Dermis blood vessel endothelial cell (primary cell): ENCODE data around the gene NIPBL. TPM values are rescaled to one million over a fixed set of nuclear protein-coding genes. Genes with fewer than 3 reads are reported as not detected.
A peak's percentile ranks its signal among the peaks of the same experiment; 100 is the strongest.
"Not testable (repeated sequence)": the region's sequence is repeated elsewhere in the genome, so short reads cannot be mapped to it uniquely, and the experiment has no call there.

Experiments used
- DNase-seq: peaks from one replicate; pipeline ENCODE4 v3.0.0; 2010
- total RNA-seq: library from RNA; depleted of rRNA; stranded (reverse); fragments of >200 nt; gene quantifications from 2 replicates; pipeline ENCODE4 v1.2.3, GENCODE V29; 2014

The NIPBL gene
- total RNA-seq, 1 donor from 2014 or later, result 29.3 TPM

DNA sequence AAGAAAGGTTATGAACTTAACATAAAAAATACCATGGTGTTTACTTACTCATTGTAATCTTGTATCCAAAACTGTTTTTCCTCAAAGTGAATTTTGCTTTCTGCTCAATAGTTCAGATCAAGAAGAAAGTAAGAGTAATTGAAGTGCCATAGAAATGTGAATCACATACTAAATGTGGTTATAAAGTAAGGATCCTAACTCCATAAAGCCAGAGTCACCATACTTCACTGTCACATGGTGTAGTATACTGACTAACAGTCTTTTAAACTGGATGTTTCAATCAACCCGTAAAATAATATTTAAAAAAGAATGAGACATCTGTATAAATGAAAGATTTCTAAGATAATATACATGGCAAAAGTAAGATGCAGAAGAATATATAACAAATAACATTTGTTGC lies 72.1 kb downstream of the NIPBL start:
- DNase-seq, result no peak

DNA sequence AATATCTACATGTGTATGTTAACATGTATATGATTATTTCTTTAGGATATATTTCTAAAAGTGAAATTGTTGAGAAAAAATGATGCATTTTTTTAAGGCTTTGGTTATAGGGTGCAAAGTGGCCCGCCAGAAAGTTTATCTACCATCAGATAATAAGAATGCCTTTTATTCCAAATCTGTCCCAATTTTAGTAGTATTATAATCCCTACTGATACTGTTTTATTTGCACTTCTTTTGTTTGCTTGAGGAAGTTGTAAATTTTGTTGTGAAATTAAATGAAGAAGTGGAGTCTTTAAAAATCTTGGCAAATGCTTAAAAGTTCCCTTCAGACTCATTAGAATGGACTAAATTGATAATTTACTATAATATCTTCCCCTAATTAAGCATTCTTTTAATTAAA lies 73.0 kb downstream of the NIPBL start:
- no peak for DNase-seq

DNA sequence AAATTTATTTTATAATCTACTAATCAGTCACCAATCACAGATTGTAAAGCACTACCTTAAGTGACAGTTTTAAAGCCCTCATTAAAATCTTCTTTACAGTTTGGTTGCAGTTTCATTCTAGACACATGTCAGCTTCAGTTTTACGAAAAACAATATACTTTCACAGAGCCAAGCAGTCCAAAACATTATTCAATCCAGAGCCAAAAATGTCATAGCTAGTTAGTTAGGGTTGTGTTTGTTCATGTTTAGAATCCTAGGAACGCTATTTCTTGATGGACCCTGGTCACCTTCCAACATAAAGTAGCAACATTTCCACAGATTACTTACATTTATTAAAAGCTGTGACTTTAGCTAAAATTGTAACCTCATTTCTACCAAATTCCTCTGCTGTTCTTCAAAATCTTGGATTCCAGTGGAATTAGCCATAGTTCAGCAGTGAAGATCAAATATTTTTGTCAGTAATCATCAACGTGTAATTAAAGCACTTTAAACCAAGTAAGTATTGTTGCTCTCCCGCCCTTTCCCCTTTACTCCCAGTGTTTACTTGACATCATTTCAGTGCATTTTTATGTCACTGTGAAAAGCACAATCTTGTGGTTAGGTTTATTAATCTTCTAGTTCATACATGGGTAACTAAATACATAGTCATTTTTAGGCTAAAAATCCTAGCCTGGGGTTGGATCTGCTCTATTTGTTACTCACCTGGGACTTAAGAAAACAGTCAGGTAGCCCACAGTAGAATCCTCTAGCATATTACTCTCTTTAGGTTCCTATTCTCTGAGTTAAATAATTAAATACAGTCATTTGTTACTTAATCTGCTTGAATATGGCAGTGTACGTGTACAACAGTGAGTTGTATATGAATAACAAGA lies 74.3 kb downstream of the NIPBL start:
- peak; percentile 4 for DNase-seq

DNA sequence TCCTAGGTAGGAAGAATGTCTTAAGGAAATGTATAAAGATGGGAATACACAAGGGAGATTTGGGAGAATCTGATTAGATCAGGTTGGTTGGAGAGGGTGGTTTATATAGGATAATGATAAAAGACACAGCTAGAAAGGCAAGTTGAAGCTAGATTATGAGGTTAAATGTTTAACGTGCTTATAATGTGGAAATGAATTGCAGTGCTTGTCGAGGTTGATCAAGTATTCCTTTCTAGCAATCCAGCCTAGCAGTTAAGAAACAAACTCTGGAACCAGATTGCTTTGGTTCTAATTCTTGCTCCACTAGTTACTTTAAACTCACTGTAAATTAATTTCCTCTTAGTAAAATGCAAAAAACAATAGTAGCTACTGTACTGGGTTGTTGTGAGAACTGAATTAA lies 76.5 kb downstream of the NIPBL start:
- DNase-seq, result no peak

DNA sequence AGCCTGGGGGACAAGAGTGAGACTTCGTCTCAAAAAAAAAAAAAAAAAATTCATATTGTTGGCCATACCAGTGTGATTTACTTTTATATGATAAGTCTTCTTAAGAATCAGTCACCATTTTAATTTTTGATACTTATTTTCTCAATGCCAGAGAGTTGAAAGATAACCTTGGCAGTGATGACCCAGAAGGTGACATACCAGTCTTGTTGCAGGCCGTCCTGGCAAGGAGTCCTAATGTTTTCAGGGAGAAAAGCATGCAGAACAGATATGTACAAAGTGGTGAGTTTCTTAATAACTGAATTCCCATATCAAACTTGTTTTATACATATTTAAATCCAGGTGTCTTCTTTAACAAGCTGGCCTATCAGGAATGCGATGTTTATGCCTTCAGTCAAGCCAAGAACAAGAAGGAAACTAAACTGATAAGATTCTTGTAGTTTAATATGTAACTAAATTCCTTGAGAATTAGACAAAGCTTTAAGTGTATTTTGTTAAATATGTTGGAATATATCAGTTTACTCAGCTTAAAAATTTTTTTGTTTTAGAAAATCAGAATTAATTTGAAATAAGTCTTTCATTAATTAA lies 81.5 kb downstream of the NIPBL start:
- DNase-seq, result no peak

DNA sequence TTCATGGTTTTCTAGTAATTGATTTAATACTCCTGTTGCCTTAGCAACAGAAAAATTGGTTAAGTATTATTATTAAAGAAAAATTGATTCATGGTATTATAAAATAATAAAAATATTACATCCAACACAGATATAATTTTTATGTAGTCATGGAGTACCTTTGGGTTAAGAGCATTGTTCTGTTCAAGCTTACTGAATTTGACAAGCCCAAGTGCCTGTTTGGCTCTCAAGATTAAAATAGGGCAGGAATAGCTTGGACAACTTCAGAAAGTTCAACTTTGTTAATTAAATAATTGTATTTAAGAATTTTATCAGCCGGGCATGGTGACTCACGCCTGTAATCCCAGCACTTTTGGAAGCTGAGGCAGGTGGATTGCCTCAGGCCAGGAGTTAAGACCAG lies 82.0 kb downstream of the NIPBL start:
- no peak for DNase-seq

DNA sequence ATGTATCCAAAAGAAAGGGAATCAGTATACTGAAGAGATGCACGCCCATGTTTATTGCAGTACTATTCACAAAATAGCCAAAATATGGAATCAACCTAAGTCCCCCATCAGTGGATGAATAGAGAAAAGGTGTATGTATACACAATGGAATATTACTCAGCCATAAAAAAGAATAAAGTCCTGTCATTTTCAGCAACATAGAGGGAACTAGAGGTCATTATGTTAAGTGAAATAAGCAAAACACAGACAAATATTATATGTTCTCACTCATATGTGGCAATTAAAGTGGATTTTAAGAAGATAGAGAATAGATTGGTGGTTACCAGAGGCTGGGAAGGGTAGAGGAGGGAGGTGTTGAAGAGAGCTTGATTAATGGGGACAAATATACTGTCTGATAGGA lies 88.6 kb downstream of the NIPBL start:
- DNase-seq, result no peak

DNA sequence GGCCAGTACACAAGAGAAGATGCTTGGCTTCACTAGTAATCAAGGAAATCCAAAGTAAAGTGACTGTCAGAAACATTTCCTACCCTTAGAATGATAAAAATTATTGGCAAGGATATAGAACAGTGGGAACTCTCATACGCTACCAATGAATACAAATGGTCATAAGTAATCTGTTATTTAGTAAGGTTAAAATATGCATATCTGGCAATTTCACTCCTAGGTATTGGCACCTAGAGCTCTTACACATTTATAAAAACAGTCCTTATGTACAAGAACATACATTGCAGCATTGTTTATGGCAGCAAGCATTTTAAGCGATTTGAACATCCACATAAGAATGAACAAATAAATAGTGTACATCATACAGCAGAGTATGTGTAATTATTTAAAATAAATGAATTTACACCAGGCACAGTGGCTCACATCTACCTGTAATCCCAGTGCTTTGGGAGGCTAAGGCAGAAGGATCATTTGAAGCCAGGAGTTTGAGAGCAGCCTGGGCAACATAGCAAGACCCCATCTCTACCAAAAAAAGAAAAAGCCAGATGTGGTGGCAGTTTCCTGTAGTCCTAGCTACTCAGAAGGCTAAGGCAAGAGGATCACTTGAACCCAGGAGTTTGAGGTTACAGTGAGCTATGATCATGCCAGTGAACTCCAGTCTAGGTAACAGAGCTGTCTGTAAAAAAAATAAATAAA lies 93.3 kb downstream of the NIPBL start:
- DNase-seq, result no peak

DNA sequence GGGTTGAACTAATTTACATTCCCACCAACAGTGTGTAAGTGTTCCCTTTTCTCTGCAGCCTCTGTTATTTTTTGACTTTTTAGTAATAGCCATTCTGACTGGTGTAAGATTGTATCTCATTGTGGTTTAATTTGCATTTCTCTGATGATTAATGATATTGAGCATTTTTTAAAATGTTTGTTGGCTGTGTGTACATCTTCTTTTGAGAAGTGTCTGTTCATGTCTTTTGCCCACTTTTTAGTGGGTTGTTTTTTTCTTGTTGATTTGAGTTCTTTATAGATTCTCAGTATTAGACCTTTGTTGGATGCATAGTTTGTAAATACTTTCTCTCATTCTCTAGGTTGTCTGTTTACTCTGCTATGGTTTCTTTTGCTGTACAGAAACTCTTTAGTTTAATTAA lies 101.6 kb downstream of the NIPBL start:
- no peak for DNase-seq

DNA sequence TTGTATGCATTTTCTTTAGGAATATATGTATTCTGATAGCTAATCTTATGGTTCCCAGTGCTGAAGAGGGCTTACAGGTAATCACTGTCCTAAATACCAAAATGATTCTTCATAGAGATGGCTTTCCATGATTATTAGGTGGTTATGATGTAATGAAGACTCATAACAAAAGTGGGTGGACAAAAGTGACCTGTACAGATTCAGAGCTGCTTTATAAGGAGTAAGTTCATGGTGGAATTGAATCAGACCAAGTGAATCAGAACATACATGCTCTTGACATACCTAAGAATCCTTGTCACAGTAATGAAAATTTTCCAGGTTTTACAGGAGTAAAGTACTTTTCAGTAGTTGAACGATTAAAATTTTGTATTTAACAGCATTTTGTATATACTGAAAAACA lies 105.6 kb downstream of the NIPBL start:
- no peak for DNase-seq

DNA sequence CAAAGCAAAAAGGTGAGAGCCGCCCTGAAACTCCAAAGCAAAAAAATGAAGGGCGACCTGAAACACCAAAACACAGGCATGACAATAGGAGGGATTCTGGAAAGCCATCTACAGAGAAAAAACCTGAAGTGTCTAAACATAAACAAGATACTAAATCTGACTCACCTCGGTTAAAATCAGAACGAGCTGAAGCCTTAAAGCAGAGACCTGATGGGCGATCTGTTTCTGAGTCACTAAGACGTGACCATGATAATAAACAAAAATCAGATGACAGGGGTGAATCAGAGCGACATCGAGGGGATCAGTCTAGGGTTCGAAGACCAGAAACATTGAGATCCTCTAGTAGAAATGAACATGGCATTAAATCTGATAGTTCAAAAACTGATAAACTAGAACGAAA lies 108.8 kb downstream of the NIPBL start:
- no peak for DNase-seq

DNA sequence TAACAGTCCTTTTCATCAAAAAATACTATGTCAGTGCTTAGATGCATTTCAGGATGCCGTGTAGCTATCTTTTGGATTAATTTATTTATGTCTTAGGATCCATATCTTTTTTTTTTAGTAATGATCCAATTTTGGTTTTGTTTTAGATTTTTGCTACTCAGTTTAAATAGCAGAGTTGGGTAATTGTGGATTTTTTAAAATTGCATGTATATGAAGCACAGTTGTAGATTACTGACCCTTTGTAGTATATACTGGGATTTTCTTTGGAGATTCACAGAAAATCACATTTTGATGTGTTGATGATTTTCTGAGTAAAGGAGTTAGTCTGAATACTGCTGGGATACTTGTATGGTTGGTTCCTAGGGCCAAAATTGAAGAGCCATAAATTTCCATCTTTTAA lies 111.8 kb downstream of the NIPBL start:
- DNase-seq, result no peak

DNA sequence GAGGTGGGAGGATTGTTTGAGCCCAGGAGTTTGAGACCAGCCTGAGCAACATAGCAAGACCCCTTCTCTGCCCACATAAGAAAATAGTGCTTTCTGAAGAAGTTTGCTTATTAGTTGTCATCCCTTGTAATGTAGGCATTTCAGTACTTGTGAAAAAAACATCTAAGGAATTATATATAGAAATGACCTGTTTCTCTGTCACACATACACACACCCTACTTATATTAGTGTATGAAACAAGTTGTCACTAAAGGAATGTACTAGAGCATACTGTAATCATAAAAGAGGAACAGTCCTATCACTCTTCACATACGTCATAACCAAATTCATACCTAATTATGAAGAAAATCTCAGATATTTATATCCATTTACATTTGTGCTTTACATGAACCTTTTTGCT lies 122.0 kb downstream of the NIPBL start:
- DNase-seq, result no peak

DNA sequence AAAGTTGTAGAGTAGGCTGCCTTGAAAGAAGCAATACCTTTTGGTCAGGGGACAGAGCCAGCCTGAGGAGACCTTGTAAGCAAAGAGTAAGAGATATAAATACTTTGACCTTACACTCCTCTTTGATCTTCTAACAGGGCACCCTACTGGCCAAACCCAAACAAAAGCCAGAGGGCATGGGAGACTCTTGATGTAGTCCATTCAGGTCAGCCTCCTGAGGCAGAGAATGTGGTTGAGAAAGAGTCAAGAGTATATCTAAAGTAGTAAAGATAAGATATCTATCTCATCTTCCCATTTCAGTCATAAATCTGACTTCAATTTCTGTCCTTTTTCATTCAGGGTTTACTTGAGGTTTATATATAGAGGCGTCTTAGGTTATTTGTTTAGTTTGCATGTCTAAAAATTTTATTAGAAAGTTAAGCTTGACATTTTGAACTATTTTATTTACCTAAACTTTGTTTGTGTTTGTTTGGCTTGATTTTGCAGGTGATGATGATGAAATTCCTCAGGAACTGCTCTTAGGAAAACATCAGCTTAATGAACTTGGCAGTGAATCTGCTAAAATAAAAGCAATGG lies 125.7 kb downstream of the NIPBL start:
- DNase-seq, result no peak

DNA sequence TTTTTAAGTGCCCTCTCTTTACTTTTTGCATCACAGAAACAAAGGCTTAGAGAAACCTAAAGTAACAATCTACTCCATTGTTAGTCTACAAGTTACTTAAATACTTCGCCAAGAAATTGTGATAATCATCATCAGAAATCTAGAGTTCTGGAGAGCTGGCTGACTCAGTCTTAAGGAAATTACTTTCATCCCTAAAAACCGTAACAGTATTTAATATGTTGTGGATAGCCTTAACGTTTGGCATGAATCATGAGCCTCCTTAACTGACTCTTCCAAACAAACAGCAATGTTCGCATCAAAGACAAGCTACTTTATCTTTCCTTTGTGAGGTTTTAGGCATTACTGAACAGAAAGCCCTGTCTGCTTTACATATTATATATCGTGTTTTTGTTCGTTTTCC lies 128.7 kb downstream of the NIPBL start:
- DNase-seq, result peak; percentile 53

DNA sequence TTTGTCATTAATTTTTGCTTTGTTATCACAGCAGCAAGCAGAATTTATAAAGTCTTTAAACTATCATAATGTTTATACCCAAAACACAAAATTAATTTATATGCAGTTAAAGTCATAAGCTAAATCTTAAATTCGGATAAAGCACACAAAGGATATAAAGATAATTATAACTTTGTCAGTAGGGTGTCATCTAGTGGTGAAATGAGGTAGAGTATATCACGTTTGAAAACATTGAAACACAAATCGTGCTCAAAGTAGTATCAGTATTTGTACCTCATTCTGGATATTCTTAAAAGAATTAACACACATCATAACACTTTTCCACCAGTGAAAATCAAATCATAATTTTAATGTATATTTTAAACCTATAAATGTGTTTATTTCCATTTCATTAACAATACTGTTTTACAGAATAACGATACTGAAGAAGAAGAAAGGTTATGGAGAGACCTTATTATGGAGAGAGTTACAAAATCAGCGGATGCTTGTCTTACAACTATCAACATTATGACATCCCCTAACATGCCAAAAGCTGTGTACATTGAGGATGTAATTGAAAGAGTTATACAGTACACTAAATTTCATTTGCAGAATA lies 129.5 kb downstream of the NIPBL start:
- DNase-seq, result peak; percentile 56

DNA sequence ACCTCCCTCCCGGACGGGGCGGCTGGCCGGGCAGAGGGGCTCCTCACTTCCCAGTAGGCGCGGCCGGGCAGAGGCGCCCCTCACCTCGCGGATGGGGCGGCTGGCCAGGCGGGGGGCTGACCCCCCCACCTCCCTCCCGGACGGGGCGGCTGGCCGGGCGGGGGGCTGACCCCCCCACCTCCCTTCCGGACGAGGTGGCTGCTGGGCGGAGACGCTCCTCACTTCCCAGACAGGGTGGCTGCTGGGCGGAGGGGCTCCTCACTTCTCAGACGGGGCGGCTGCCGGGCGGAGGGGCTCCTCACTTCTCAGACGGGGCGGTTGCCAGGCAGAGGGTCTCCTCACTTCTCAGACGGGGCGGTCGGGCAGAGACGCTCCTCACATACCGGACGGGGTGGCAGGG lies 136.6 kb downstream of the NIPBL start:
- DNase-seq, result not testable (repeated sequence)

DNA sequence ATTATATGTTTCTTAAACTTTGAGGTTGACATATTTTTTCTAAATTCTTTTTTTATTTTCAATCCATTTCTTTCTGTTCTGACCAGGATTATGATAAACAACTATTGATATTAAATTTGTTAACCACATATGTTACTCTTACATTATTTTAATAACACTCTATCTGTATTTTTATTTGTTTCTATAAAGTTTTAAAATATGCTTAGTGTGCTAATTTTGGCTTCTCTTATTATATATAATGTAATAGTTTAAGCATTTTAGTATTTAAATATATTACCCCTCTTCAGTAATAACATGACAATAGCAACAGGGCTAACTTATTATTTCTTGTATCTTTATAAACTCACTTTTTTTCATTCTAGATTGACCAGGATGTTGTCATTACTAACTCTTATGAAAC lies 137.8 kb downstream of the NIPBL start:
- no peak for DNase-seq

DNA sequence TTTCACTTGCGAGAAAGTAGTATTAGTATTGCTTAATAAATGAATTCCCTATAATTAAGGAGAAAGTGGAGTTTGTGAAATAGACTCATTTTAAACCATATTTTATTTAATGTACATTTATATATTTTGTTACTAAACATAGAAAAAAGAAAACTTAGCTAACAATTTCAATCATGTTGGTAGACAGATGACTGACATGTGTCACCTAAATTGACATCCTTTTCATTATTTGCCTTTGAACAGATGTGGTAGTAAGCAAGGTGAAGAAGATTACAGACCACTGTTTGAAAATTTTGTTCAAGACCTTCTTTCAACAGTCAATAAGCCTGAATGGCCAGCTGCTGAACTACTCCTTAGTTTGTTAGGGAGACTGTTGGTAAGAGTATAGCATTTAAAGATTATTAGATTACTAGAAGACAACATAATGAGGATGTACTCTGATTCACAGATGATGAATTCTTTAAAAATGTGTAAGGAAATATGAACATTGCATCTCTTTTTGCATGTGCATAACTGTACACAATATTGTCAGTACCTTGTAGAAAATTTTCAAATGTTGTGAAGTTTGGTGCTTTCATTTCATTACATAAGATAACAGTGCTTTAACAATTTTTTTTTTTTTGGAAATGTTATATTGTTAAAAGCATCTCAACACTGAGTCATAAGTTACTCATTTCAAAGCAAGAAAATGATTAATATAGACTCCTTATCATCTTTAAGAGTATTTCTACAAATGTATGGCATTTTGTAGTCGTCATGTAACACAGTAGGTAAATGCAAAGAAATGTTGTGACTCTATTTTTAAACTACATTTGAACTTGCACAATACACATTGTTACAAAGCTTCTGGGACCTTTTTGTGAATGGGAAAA lies 139.5 kb downstream of the NIPBL start:
- no peak for DNase-seq

DNA sequence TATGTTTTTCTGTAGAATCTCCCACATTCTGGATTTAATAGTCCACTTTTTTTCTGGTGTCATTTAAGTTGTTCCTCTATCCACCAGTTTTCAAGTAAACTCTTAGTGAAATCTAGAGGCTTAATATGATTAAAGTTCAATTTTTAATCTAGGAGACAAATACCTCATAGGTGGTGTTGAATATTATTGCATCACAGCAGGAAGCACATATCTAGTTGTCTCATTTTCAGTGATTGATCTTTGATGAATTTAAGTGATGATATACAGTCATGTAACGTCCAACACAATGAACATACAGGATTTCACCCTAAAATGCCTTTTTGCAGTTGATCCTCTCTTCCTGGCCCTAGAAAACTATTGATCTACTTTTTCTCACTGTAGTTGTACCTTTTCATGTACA lies 152.3 kb downstream of the NIPBL start:
- no peak for DNase-seq

DNA sequence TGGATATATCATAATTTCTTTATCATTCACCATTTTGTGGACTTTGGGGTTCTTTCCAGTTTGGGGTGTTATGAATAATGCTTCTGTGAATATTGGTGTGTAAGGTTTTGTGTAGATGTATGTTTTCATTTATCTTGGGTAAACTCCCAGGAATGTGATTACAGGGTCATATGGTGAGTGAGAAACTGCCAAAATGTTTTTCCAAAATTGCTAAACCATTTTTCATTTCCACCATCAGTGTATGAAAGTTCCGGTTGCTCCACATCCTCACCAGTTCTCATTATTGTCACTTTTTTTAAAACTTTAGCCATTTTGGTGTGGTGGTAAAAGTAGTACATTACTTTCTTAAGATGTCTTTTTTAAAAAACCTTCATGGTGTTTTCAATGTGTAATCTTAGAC lies 152.9 kb downstream of the NIPBL start:
- DNase-seq, result no peak

DNA sequence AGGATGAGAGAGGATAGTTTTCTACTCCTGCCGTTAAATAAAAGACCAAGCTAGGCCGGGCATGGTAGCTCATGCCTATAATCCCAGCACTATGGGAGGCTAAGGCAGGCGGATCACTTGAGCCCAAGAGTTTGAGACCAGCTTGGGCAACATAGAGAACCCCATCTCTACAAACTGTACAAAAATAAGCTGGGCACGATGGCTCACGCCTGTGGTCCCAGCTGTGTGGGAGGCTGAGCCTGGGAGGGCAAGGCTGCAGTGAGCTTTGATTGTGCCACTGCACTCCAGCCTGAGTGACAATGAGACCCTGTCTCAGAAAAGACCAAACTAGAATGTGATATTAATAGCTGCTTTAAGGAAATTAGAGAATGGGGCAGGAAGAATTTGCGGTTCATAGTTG lies 158.4 kb downstream of the NIPBL start:
- DNase-seq, result no peak
